DOHH2 (cell line): ENCODE results near the gene PSMC5.

ENCODE experiments used
- H3F3A ChIP-seq: fragments of 200-600 bp; sonication (generic), shearing (Covaris generic); 2 replicates; pipeline ENCODE4 v1.6.0; 2016; ENCODE audit warnings: antibody characterized with exemption, mild to moderate bottlenecking; ENCODE audit not compliant: control insufficient read depth, insufficient read depth
- H3K27ac ChIP-seq: fragments of 200-600 bp; sonication (generic); 2 replicates; pipeline ENCODE4 v1.5.1; 2014; ENCODE audit warnings: low read depth, mild to moderate bottlenecking, low read length, moderate library complexity
- H3K27me3 ChIP-seq: fragments of 200-600 bp; sonication (generic); 2 replicates; pipeline ENCODE4 v1.6.1; 2014; ENCODE audit warnings: mild to moderate bottlenecking, low read length, mixed read lengths; ENCODE audit not compliant: control insufficient read depth
- H3K36me3 ChIP-seq: fragments of 200-600 bp; sonication (generic); 2 replicates; pipeline ENCODE4 v1.6.1; 2014; ENCODE audit warnings: mild to moderate bottlenecking, low read length, moderate library complexity, mixed read lengths; ENCODE audit not compliant: control insufficient read depth
- H3K4me1 ChIP-seq: fragments of 200-600 bp; sonication (generic); 2 replicates; pipeline ENCODE4 v1.6.1; 2014; ENCODE audit warnings: mild to moderate bottlenecking, low read length, mixed read lengths; ENCODE audit not compliant: control insufficient read depth
- H3K4me2 ChIP-seq: fragments of 200-600 bp; sonication (generic); 2 replicates; pipeline ENCODE4 v1.6.0; 2014; ENCODE audit warnings: mild to moderate bottlenecking, low read length, moderate library complexity
- H3K4me3 ChIP-seq: fragments of 200-600 bp; sonication (generic); 2 replicates; pipeline ENCODE4 v1.5.1; 2014; ENCODE audit warnings: mild to moderate bottlenecking, low read length, mixed read lengths
- H3K79me2 ChIP-seq: fragments of 200-600 bp; sonication (generic); 2 replicates; pipeline ENCODE4 v1.6.1; 2014; ENCODE audit warnings: mild to moderate bottlenecking, low read length, mixed read lengths; ENCODE audit not compliant: control insufficient read depth
- H3K9me2 ChIP-seq: fragments of 200-600 bp; sonication (generic); replicated peaks from 2 replicates; pipeline ENCODE4 v1.6.1; 2014; ENCODE audit warnings: mild to moderate bottlenecking, low read length, mixed read lengths; ENCODE audit not compliant: control insufficient read depth
- H3K9me3 ChIP-seq: fragments of 200-600 bp; sonication (generic); 2 replicates; pipeline ENCODE4 v1.6.1; 2014; ENCODE audit warnings: antibody characterized with exemption, low read length, mixed read lengths; ENCODE audit not compliant: control insufficient read depth, insufficient read depth
- H4K20me1 ChIP-seq: fragments of 200-600 bp; sonication (generic); 2 replicates; pipeline ENCODE4 v1.6.0; 2014; ENCODE audit warnings: low read depth, mild to moderate bottlenecking, antibody characterized with exemption, low read length, moderate library complexity; ENCODE audit not compliant: control insufficient read depth, insufficient read depth
- CTCF ChIP-seq: fragments of 200-600 bp; sonication (generic); IDR thresholded peaks from one replicate; pipeline ENCODE4 v1.5.1; 2014; ENCODE audit warnings: antibody characterized with exemption, mild to moderate bottlenecking, low read depth, low read length; ENCODE audit not compliant: poor library complexity, severe bottlenecking
- EZH2phosphoT487 ChIP-seq: fragments of 200-600 bp; sonication (generic); IDR thresholded peaks from 2 replicates; pipeline ENCODE4 v1.6.1; 2017; ENCODE audit warnings: borderline replicate concordance, mild to moderate bottlenecking, antibody characterized with exemption, low read length, moderate library complexity, mixed read lengths

The PSMC5 gene

GRCh38 chr17:63827002-63827800 is at the start of gene PSMC5, which contains the start of gene FTSJ3:
PSMC5 (plus strand) TSS chr17:63827431; CDS start chr17:63827491, 60 bp downstream.
FTSJ3 (minus strand) TSS chr17:63827663; CDS start chr17:63826902, 761 bp downstream.
- H3K4me3 ChIP-seq: peak within 1 kb of the TSS; percentile 85
- H3K4me2 ChIP-seq: peak within 1 kb of the TSS; percentile 97
- peaks cover 7% of the 10 kb centered on the region; the same call in 1 of the 2 replicates for H3F3A ChIP-seq
- TF ChIP-seq EZH2phosphoT487 (no peak), CTCF (peak; percentile 77)
- peaks cover 60% of the 10 kb centered on the region for H3K79me2 ChIP-seq
- H3K9me2 ChIP-seq: no peaks in the 10 kb centered on the region
- H4K20me1 ChIP-seq: peaks cover 7% of the 10 kb centered on the region; the same call in 1 of the 2 replicates
- peaks cover 31% of the 10 kb centered on the region for H3K4me1 ChIP-seq
- peaks cover 85% of the 10 kb centered on the region for H3K36me3 ChIP-seq
- peak within 1 kb of the TSS; percentile 72 for H3K27ac ChIP-seq
- H3K27me3 ChIP-seq: no peaks in the 10 kb centered on the region
- H3K9me3 ChIP-seq: no peaks in the 10 kb centered on the region

GRCh38 chr17:63780507-63780906 is 46.7 kb upstream of the PSMC5 start:
- Histone ChIP-seq H3K27ac (no peak overlapping the region), H3K4me1 (peaks cover 41% of the 10 kb centered on the region), H3K79me2 (peaks cover 99% of the 10 kb centered on the region), H3K9me3 (no peaks in the 10 kb centered on the region), H4K20me1 (peaks cover 41% of the 10 kb centered on the region), H3F3A (0 out of 2 replicates have a peak, but pooled peaks cover 3% of the 10 kb centered on the region), H3K36me3 (peaks cover 94% of the 10 kb centered on the region), H3K4me3 (no peak overlapping the region), H3K4me2 (no peak overlapping the region), H3K27me3 (no peaks in the 10 kb centered on the region), H3K9me2 (no peaks in the 10 kb centered on the region)
- TF ChIP-seq EZH2phosphoT487: no peak
- no peak for TF ChIP-seq CTCF

- H3K9me2 ChIP-seq: no peaks in the 10 kb centered on the region
- H3F3A ChIP-seq: 0 out of 2 replicates have a peak, but pooled peaks cover 3% of the 10 kb centered on the region
- no peaks in the 10 kb centered on the region for H3K27me3 ChIP-seq
- no peaks in the 10 kb centered on the region for H3K9me3 ChIP-seq
- H3K27ac ChIP-seq: no peak overlapping the region
- H4K20me1 ChIP-seq: peaks cover 37% of the 10 kb centered on the region
- TF ChIP-seq EZH2phosphoT487: no peak
- TF ChIP-seq CTCF: no peak
- no peak overlapping the region for H3K4me3 ChIP-seq
- peaks cover 36% of the 10 kb centered on the region for H3K4me1 ChIP-seq
- no peak overlapping the region for H3K4me2 ChIP-seq
- peaks cover 94% of the 10 kb centered on the region for H3K36me3 ChIP-seq
- peaks cover 99% of the 10 kb centered on the region for H3K79me2 ChIP-seq
Observed at GRCh38 chr17:63780928-63781327, 46.3 kb upstream of the PSMC5 start.
